HCT116 (cell line): ENCODE measurements around the gene FBXL4. TPM values are rescaled to one million over a fixed set of nuclear protein-coding genes. Genes with fewer than 3 reads are reported as not detected.

Experiments
- ATAC-seq: fragments of 200-7000 bp; cut with Tn5 transposase; 2 replicates; pipeline ENCODE4 v1.9.1; 2020; ENCODE audit warnings: mild to moderate bottlenecking, moderate library complexity
- BruUV-seq: library from RNA; stranded (reverse); fragments of 400-500 nt; replicated peaks from 2 replicates; lab custom pipeline; 2021; lab: Mats Ljungman, UMichigan
- CTCF ChIA-PET: fragments of 300-600 bp; sonication (Branson Sonifier 250); formaldehyde crosslinking; loops from one replicate; lab custom pipeline; 2021; ENCODE audit warnings: antibody characterized with exemption; lab: Charles Lee
- POLR2A ChIA-PET: fragments of 300-600, 350-600 bp; sonication (Branson Sonifier 250); formaldehyde crosslinking; loops from one replicate; lab custom pipeline; 2021; ENCODE audit warnings: antibody characterized with exemption; lab: Charles Lee
- RAD21 ChIA-PET, 2 experiments: fragments of 300-600 bp; sonication (Branson Sonifier 250); formaldehyde crosslinking; loops; one replicate each; lab custom pipeline; 2023; ENCODE audit warnings: low total read pairs in 2 of 2; ENCODE audit not compliant: uncharacterized antibody in 2 of 2, unreplicated experiment in 2 of 2, low non-redundant PET in 1 of 2; lab: Charles Lee
- DNase-seq: peaks from one replicate; pipeline ENCODE4 v3.0.0-alpha.2; 2010; ENCODE audit warnings: low read depth, low spot score
- H2AFZ ChIP-seq: fragments of 200-600 bp; shearing (Covaris generic), sonication (generic); 2 replicates; pipeline ENCODE4 v1.6.1; 2017; ENCODE audit warnings: low read depth, mixed run types, mixed read lengths, antibody characterized with exemption, low read length; ENCODE audit not compliant: poor library complexity, severe bottlenecking
- H3K27ac ChIP-seq: 2 replicates; pipeline ENCODE4 v1.5.1; 2012; ENCODE audit warnings: low read depth, low read length
- H3K27me3 ChIP-seq: fragments of 200-600 bp; sonication (generic); 2 replicates; pipeline ENCODE4 v1.6.1; 2016; ENCODE audit warnings: mixed run types, low read length, mixed read lengths; ENCODE audit not compliant: insufficient read depth
- H3K36me3 ChIP-seq, 2 experiments: fragments of 200-500 bp in 1 of 2; fragments of 200-600 bp in 1 of 2; sonication (Bioruptor generic) in 1 of 2; sonication (generic) in 1 of 2; 2 replicates each; pipeline versions ENCODE4 v1.5.1 to v1.6.1; 2014 to 2016; ENCODE audit warnings: low read length in 2 of 2, inconsistent platforms in 1 of 2, mixed read lengths in 1 of 2, mixed run types in 1 of 2; ENCODE audit not compliant: insufficient read depth in 2 of 2, control insufficient read depth in 1 of 2
- H3K4me1 ChIP-seq, 2 experiments: fragments of 200-600 bp in 1 of 2; sonication (generic) in 1 of 2; 2 replicates each; pipeline versions ENCODE4 v1.5.1 to v1.6.1; 2012 to 2017; ENCODE audit warnings: low read length in 2 of 2, inconsistent platforms in 1 of 2, mild to moderate bottlenecking in 1 of 2, mixed read lengths in 1 of 2, mixed run types in 1 of 2, moderate library complexity in 1 of 2; ENCODE audit not compliant: insufficient read depth in 2 of 2, control insufficient read depth in 1 of 2
- H3K4me2 ChIP-seq: fragments of 200-600 bp; sonication (generic); 2 replicates; pipeline ENCODE4 v1.6.1; 2017; ENCODE audit warnings: mixed run types, low read length, mixed read lengths
- H3K4me3 ChIP-seq, 2 experiments: fragments of 200-600 bp in 1 of 2; sonication (generic) in 1 of 2; replicated peaks in 1 of 2; 2 replicates each; pipeline ENCODE4 v1.5.1; 2011 to 2016; ENCODE audit warnings: low read length in 2 of 2, control low read depth in 1 of 2, low read depth in 1 of 2, mild to moderate bottlenecking in 1 of 2, mixed read lengths in 1 of 2, mixed run types in 1 of 2
- H3K79me2 ChIP-seq: fragments of 200-600 bp; sonication (generic); 2 replicates; pipeline ENCODE4 v1.6.1; 2017; ENCODE audit warnings: mild to moderate bottlenecking, mixed run types, low read length, moderate library complexity, mixed read lengths; ENCODE audit not compliant: insufficient read depth
- H3K9ac ChIP-seq: fragments of 200-600 bp; sonication (generic); 2 replicates; pipeline ENCODE4 v1.6.1; 2016; ENCODE audit warnings: low read length, mixed read lengths
- H3K9me2 ChIP-seq: fragments of 200-600 bp; sonication (generic), shearing (Covaris generic); 2 replicates; pipeline ENCODE4 v1.6.1; 2017; ENCODE audit warnings: mixed run types, mild to moderate bottlenecking, moderate library complexity; ENCODE audit not compliant: insufficient read depth
- H3K9me3 ChIP-seq, 2 experiments: fragments of 200-500 bp in 1 of 2; fragments of 200-600 bp in 1 of 2; sonication (Bioruptor generic) in 1 of 2; sonication (generic) in 1 of 2; 2 replicates each; pipeline ENCODE4 v1.6.1; 2014 to 2017; ENCODE audit warnings: low read length in 2 of 2, mixed read lengths in 2 of 2, inconsistent platforms in 1 of 2, low read depth in 1 of 2, mild to moderate bottlenecking in 1 of 2, mixed run types in 1 of 2, moderate library complexity in 1 of 2; ENCODE audit not compliant: control insufficient read depth in 1 of 2, insufficient read depth in 1 of 2
- H4K20me1 ChIP-seq: fragments of 200-600 bp; sonication (generic), shearing (Covaris generic); 2 replicates; pipeline ENCODE4 v1.6.1; 2017; ENCODE audit warnings: mixed run types, mild to moderate bottlenecking, moderate library complexity; ENCODE audit not compliant: insufficient read depth
- ATF3 ChIP-seq: IDR thresholded peaks from 2 replicates; pipeline ENCODE4 v1.6.1; 2012
- CEBPB ChIP-seq: IDR thresholded peaks from 2 replicates; pipeline ENCODE4 v1.6.1; 2012; ENCODE audit warnings: low read depth
- EGR1 ChIP-seq: IDR thresholded peaks from 2 replicates; pipeline ENCODE4 v1.6.1; 2012; ENCODE audit warnings: low read depth
- ELF1 ChIP-seq: IDR thresholded peaks from 2 replicates; pipeline ENCODE4 v1.6.1; 2012; ENCODE audit warnings: low read depth, borderline replicate concordance
- EZH2phosphoT487 ChIP-seq: fragments of 200-600 bp; IDR thresholded peaks from 2 replicates; pipeline ENCODE4 v1.6.1; 2018; ENCODE audit warnings: antibody characterized with exemption, borderline replicate concordance
- FOSL1 ChIP-seq: IDR thresholded peaks from 2 replicates; pipeline ENCODE4 v1.6.1; 2012; ENCODE audit warnings: low read depth
- JUND ChIP-seq: IDR thresholded peaks from 2 replicates; pipeline ENCODE4 v1.6.1; 2012
- POLR2A ChIP-seq: IDR thresholded peaks from 2 replicates; pipeline ENCODE4 v1.7.0; 2011; ENCODE audit warnings: borderline replicate concordance; ENCODE audit not compliant: insufficient read depth, insufficient read length; ENCODE audit errors: extremely low read depth
- POLR2AphosphoS5 ChIP-seq: IDR thresholded peaks from 2 replicates; pipeline ENCODE4 v1.6.1; 2011; ENCODE audit warnings: mild to moderate bottlenecking, low read depth, low read length, moderate library complexity
- RAD21 ChIP-seq: IDR thresholded peaks from 2 replicates; pipeline ENCODE4 v1.6.1; 2012; ENCODE audit warnings: low read depth, mild to moderate bottlenecking
- SP1 ChIP-seq: IDR thresholded peaks from 2 replicates; pipeline ENCODE4 v1.6.1; 2012; ENCODE audit warnings: low read depth
- SRF ChIP-seq: IDR thresholded peaks from 2 replicates; pipeline ENCODE4 v1.6.1; 2012; ENCODE audit warnings: low read depth
- TCF7L2 ChIP-seq: IDR thresholded peaks from 2 replicates; pipeline ENCODE4 v1.7.0; 2011; ENCODE audit warnings: borderline replicate concordance, inconsistent platforms; ENCODE audit not compliant: insufficient read depth, insufficient read length; ENCODE audit errors: extremely low read depth
- ZBTB33 ChIP-seq: IDR thresholded peaks from 2 replicates; pipeline ENCODE4 v1.6.1; 2011; ENCODE audit warnings: mild to moderate bottlenecking, low read length, moderate library complexity; ENCODE audit not compliant: insufficient replicate concordance; ENCODE audit errors: extremely low read depth
- ZFX ChIP-seq: fragments of 450-650 bp; IDR thresholded peaks from 2 replicates; pipeline ENCODE4 v1.6.1; 2017
- ZNF274 ChIP-seq: fragments of 200-500 bp; sonication (Bioruptor generic); IDR thresholded peaks from 2 replicates; pipeline ENCODE4 v1.6.1; 2014; ENCODE audit warnings: mild to moderate bottlenecking, low read depth, low read length, inconsistent platforms
- intact Hi-C: fragments of 100-400 bp; cut with micrococcal nuclease; formaldehyde crosslinking; loops from 2 replicates; pipeline ENCODE4 v1.10.0; 2022
- total RNA-seq: library from RNA; stranded (reverse); gene quantifications from one replicate; pipeline ENCODE4 v1.2.1, GENCODE V29; 2021; ENCODE audit not compliant: unreplicated experiment

Gene FBXL4
- total RNA-seq, 1 experiment from 2014 or later = 15.7 TPM

DNA sequence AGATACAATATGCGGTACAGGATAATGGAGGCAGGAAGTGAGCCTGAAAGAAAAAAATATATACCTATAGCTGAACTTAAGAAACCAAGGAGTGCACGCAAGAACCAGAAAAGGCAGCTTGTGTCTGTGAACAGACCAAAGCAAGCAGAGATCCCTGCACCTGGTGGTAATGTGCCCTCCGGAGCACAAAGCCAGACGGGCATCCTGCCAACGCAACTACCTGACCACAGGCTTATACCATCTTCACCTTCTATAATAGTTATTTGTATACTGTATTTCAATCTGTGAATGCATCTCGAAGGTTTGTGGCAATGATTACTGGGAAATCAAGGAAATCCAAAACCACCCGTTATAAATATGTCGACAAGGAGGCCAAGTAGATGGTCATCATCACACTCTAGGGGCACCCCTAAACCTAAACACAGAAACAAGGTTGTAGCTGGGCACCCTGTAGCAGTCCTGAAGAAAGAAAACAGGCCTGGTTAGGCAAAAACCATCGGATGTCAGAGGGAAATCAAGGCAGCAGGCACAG is 801 bp downstream of the FBXL4 start:
- POLR2A ChIA-PET = interaction anchor here (1.4 kb wide), 1 partner anchor 31 kb away, joined by 3 read pairs; no protein-coding TSS in a partner anchor
- no peak overlapping the region for H2AFZ ChIP-seq
- CTCF ChIA-PET = no interaction called here
- TF ChIP-seq CEBPB = no peak
- no peak for TF ChIP-seq TCF7L2
- no peak for TF ChIP-seq EZH2phosphoT487
- TF ChIP-seq EGR1 = no peak
- TF ChIP-seq ELF1 = no peak
- TF ChIP-seq ZBTB33 = no peak
- TF ChIP-seq FOSL1 = no peak
- no peak for TF ChIP-seq RAD21
- no peak for TF ChIP-seq POLR2AphosphoS5
- TF ChIP-seq SRF = no peak
- no peak for TF ChIP-seq ZFX
- TF ChIP-seq ATF3 = no peak
- TF ChIP-seq POLR2A = no peak
- no peak for TF ChIP-seq JUND
- TF ChIP-seq SP1 = no peak
- no peak for TF ChIP-seq ZNF274
- TF ChIP-seq, all 23 proteins: peak for 0
- H3K4me1 ChIP-seq = peaks cover 4 to 18% of the 10 kb centered on the region in 2 experiments; a peak in 3 of 4 replicates
- no peaks in the 10 kb centered on the region for H3K9me3 ChIP-seq
- H3K9me2 ChIP-seq = no peaks in the 10 kb centered on the region
- H4K20me1 ChIP-seq = no peaks in the 10 kb centered on the region
- ATAC-seq (no peak; the same call in 1 of the 2 replicates), DNase-seq (no peak)
- intact Hi-C loops = no loop called here
- H3K79me2 ChIP-seq = peaks cover 54% of the 10 kb centered on the region
- peak overlapping the region; percentile 76 to 79 for H3K4me3 ChIP-seq
- peak overlapping the region; percentile 85 for H3K4me2 ChIP-seq
- peak overlapping the region; percentile 79 for H3K27ac ChIP-seq
- H3K27me3 ChIP-seq = no peaks in the 10 kb centered on the region
- H3K36me3 ChIP-seq = no peaks in the 10 kb centered on the region
- H3K9ac ChIP-seq = peak overlapping the region; percentile 82
- RAD21 ChIA-PET = no interaction called here
- no TSS peak for BruUV-seq
